Measurements from ENCODE around the gene LYSMD1. TPM values are rescaled to one million over a fixed set of nuclear protein-coding genes. Genes with fewer than 3 reads are reported as not detected.

Gene LYSMD1
- total and polyA plus RNA-seq, 2 experiments from 2014 or later, result 1.0 to 16.2 TPM

DNA sequence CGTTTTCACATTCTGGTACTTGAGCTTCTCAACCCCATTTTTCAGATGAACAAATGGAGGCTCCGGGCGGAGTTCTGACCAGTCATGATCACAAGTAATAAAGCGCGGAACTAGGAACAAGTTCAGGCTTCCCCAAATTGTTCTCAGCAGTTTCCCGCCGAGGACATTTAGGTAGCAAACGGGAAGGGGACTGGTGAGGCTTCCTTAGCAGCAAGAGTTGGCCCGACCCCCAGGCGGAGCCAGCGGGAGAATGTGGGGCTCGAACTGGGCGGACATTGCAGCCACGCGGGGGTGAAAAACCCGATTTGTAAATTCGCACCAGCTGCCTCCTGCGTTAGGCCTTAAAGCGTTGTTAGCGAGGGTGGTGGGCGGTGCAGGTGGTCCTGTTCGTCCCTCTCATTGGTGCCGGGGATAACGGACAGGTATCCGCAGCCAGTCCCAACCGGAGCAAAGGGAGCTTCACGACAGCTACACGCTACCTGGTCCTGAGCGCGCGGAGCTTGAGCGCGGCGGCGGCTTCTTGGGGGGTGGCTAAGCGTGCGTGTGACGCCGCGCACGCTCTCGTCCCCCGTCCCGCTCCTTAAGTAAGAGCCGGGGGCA lies 34.6 kb downstream of the LYSMD1 start:
- Histone ChIP-seq H3K9me3 (ENCODE audit: low read depth) (no peaks in the 10 kb centered on the region), H3K9me2 (replicated peaks; ENCODE audit: insufficient read depth) (no peaks in the 10 kb centered on the region), H3K4me2 (peak overlapping the region; percentile 90), H3K79me2 (no peaks in the 10 kb centered on the region), H3K4me1 (ENCODE audit: insufficient read depth) (peaks cover 14% of the 10 kb centered on the region), H3K27ac (no peak overlapping the region), H3K4me3 (peak overlapping the region; percentile 22), H3K36me3 (replicated peaks; ENCODE audit: insufficient read depth, low read depth) (no peaks in the 10 kb centered on the region), H2AFZ (peak overlapping the region; percentile 52), H3K27me3 (peaks cover 17% of the 10 kb centered on the region), H4K20me1 (ENCODE audit: insufficient read depth, poor library complexity, severe bottlenecking) (no peaks in the 10 kb centered on the region)
- TF ChIP-seq EZH2phosphoT487 (IDR thresholded peaks at IDR 0.05; ENCODE audit: low read depth, severe bottlenecking, unreplicated experiment) (no peak), EZH2 (IDR thresholded peaks at IDR 0.05; ENCODE audit: borderline replicate concordance) (no peak)
- TF ChIP-seq, protein P1, sequence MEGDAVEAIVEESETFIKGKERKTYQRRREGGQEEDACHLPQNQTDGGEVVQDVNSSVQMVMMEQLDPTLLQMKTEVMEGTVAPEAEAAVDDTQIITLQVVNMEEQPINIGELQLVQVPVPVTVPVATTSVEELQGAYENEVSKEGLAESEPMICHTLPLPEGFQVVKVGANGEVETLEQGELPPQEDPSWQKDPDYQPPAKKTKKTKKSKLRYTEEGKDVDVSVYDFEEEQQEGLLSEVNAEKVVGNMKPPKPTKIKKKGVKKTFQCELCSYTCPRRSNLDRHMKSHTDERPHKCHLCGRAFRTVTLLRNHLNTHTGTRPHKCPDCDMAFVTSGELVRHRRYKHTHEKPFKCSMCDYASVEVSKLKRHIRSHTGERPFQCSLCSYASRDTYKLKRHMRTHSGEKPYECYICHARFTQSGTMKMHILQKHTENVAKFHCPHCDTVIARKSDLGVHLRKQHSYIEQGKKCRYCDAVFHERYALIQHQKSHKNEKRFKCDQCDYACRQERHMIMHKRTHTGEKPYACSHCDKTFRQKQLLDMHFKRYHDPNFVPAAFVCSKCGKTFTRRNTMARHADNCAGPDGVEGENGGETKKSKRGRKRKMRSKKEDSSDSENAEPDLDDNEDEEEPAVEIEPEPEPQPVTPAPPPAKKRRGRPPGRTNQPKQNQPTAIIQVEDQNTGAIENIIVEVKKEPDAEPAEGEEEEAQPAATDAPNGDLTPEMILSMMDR (IDR thresholded peaks at IDR 0.05; ENCODE audit: poor library complexity), result no peak
- WGBS (ENCODE audit: low lambda C conversion rate, missing lambda C conversion rate), result 14% methylated on average over 45 of the region's 45 CpGs
- peak; percentile 90 for DNase-seq (ENCODE audit: low spot score)

DNA sequence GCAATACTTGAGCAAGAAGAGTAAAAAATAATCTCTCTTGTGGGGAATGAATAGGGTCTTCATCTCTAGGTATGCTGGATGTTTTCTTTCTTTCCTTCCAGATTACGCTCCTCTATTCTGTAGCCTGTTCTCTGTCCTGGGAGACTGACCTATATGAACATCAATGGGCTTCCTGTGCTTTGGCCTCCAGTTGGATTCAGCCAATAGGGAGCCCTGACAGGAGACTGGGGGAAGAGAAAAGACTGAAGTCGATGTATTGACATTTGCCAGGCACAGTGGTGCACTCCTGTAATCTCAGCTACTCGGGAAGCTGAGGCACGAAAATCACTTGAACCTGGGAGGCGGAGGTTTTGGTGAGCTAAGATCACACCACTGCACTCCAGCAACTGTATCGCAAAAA lies 36.9 kb downstream of the LYSMD1 start:
- H3K4me1 ChIP-seq (ENCODE audit: insufficient read depth), result peaks cover 14% of the 10 kb centered on the region
- no peak for DNase-seq (ENCODE audit: low spot score)
- peaks cover 17% of the 10 kb centered on the region for H3K27me3 ChIP-seq
- H3K9me2 ChIP-seq (replicated peaks; ENCODE audit: insufficient read depth), result no peaks in the 10 kb centered on the region
- H2AFZ ChIP-seq, result no peak overlapping the region
- WGBS (ENCODE audit: low lambda C conversion rate, missing lambda C conversion rate), result 61% methylated on average over 5 of the region's 6 CpGs
- no peak overlapping the region for H3K4me3 ChIP-seq
- no peak for TF ChIP-seq EZH2 (IDR thresholded peaks at IDR 0.05; ENCODE audit: borderline replicate concordance)
- TF ChIP-seq EZH2phosphoT487 (IDR thresholded peaks at IDR 0.05; ENCODE audit: low read depth, severe bottlenecking, unreplicated experiment), result no peak
- TF ChIP-seq, protein P1 (IDR thresholded peaks at IDR 0.05; ENCODE audit: poor library complexity), result no peak
- H3K9me3 ChIP-seq (ENCODE audit: low read depth), result no peaks in the 10 kb centered on the region
- H3K27ac ChIP-seq, result no peak overlapping the region
- H4K20me1 ChIP-seq (ENCODE audit: insufficient read depth, poor library complexity, severe bottlenecking), result no peaks in the 10 kb centered on the region
- H3K4me2 ChIP-seq, result no peak overlapping the region
- H3K36me3 ChIP-seq (replicated peaks; ENCODE audit: insufficient read depth, low read depth), result no peaks in the 10 kb centered on the region
- H3K79me2 ChIP-seq, result no peaks in the 10 kb centered on the region

DNA sequence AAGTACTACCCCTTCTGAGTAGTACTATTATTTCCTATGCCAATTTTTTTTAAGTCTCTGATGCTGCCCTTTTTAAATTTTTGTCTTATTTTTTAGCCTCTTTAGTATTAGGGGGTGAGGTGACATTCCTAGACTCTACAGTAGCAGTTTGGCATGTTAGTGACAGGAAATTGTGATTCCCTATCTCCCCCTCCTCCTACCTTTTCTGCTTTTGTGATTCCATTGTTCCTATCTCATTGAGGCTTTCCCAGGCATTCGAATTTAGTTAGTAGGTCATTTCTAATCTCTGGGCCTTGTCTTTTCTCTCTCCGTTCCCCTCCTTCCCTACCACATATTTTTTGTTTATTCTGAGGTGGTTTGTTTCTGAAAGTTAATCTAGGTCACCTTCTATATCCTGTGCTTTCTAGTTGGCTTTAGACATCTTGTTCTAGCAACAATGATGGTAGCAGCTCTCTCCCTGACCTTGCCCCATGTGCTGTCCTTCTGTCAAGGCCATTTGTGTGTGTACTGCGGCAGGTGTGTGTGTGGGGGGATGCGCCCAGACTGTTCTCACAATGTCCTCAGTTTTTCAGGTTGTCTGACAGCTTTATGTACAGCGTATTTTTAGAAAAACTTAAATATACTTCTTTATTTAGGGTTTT lies 40.8 kb downstream of the LYSMD1 start:
- TF ChIP-seq EZH2 (IDR thresholded peaks at IDR 0.05; ENCODE audit: borderline replicate concordance), result no peak
- TF ChIP-seq EZH2phosphoT487 (IDR thresholded peaks at IDR 0.05; ENCODE audit: low read depth, severe bottlenecking, unreplicated experiment), result no peak
- TF ChIP-seq, protein P1 (IDR thresholded peaks at IDR 0.05; ENCODE audit: poor library complexity), result no peak
- no peaks in the 10 kb centered on the region for H4K20me1 ChIP-seq (ENCODE audit: insufficient read depth, poor library complexity, severe bottlenecking)
- H3K9me3 ChIP-seq (ENCODE audit: low read depth), result no peaks in the 10 kb centered on the region
- 74% methylated on average over 5 of the region's 5 CpGs for WGBS (ENCODE audit: low lambda C conversion rate, missing lambda C conversion rate)
- no peaks in the 10 kb centered on the region for H3K27me3 ChIP-seq
- no peak overlapping the region for H3K4me3 ChIP-seq
- H2AFZ ChIP-seq, result no peak overlapping the region
- H3K9me2 ChIP-seq (replicated peaks; ENCODE audit: insufficient read depth), result no peaks in the 10 kb centered on the region
- no peak overlapping the region for H3K4me2 ChIP-seq
- no peak overlapping the region for H3K27ac ChIP-seq
- H3K4me1 ChIP-seq (ENCODE audit: insufficient read depth), result no peaks in the 10 kb centered on the region
- no peaks in the 10 kb centered on the region for H3K79me2 ChIP-seq
- no peak for DNase-seq (ENCODE audit: low spot score)
- no peaks in the 10 kb centered on the region for H3K36me3 ChIP-seq (replicated peaks; ENCODE audit: insufficient read depth, low read depth)

Measured in hepatocyte (in vitro differentiated cells).